ENCODE results near the gene XXYLT1. TPM values are rescaled to one million over a fixed set of nuclear protein-coding genes. Genes with fewer than 3 reads are reported as not detected.

XXYLT1 gene
- total and polyA plus RNA-seq, 2 of the 8 experiments (the other 6 are each of a cell fraction or from before 2014, with no cell fraction given), result 18.9 to 23.8 TPM

- Histone ChIP-seq H4K8ac (ENCODE audit: extremely low read depth, insufficient read depth, low read length) (no peak overlapping the region), H3K23me2 (ENCODE audit: low read depth, low read length) (peaks cover 7% of the 10 kb centered on the region; the same call in 1 of the 2 replicates), H3K9ac (replicated peaks in 1 of 4; ENCODE audit: extremely low read depth in 1 of 4, low read depth in 3 of 4, low read length in 3 of 4) (peak overlapping the region in 1 of 4 experiments; percentile 9; a peak in 2 of 7 replicates), H3K79me2 (ENCODE audit: control insufficient read depth in 1 of 2, insufficient read depth in 2 of 2, low read length in 2 of 2) (peaks cover 0 to 79% of the 10 kb centered on the region in 2 experiments; a peak in 3 of 4 replicates), H3K14ac (ENCODE audit: insufficient read length) (no peak overlapping the region), H2BK120ac (replicated peaks; ENCODE audit: low read depth, low read length) (no peak overlapping the region), H2BK15ac (ENCODE audit: low read length) (no peak overlapping the region), H3K4me2 (ENCODE audit: insufficient read depth in 1 of 2, low read depth in 2 of 2, low read length in 2 of 2) (peak overlapping the region; percentile 83 to 94), H3K9me3 (ENCODE audit: insufficient read depth in 2 of 2, low read depth in 1 of 2, low read length in 1 of 2) (no peaks in the 10 kb centered on the region), H3K4ac (replicated peaks; ENCODE audit: insufficient read length, low read depth, low read length) (no peak overlapping the region), H2BK20ac (ENCODE audit: low read length) (no peak overlapping the region), H3K79me1 (ENCODE audit: low read depth, low read length) (peaks cover 27% of the 10 kb centered on the region), H2BK5ac (ENCODE audit: low read depth, low read length) (no peak overlapping the region), H4K5ac (ENCODE audit: insufficient read length, low read depth, low read length) (no peak overlapping the region), H2AK5ac (ENCODE audit: low read depth, low read length) (no peak overlapping the region), H3K27me3 (replicated peaks in 1 of 4; ENCODE audit: control insufficient read depth in 3 of 4, extremely low read depth in 1 of 4, insufficient read depth in 3 of 4, low read length in 3 of 4) (no peaks in the 10 kb centered on the region), H3K4me3 (ENCODE audit: extremely low read depth in 1 of 4, insufficient read depth in 2 of 4, low read depth in 3 of 4, low read length in 4 of 4) (peak overlapping the region; percentile 35 to 69 (median 59)), H3K27ac (ENCODE audit: low read depth, low read length) (no peak overlapping the region), H2BK12ac (ENCODE audit: low read depth, low read length) (no peak overlapping the region), H3K36me3 (ENCODE audit: control insufficient read depth in 2 of 4, insufficient read depth in 4 of 4, low read length in 3 of 4) (peaks cover 0 to 1% (median 0%) of the 10 kb centered on the region in 4 experiments; a peak in 2 of 8 replicates), H3K23ac (ENCODE audit: insufficient read length) (no peak overlapping the region), H3K18ac (ENCODE audit: extremely low read depth, low read length) (peak overlapping the region; percentile 78), H4K91ac (replicated peaks; ENCODE audit: insufficient read length, low read length) (no peak overlapping the region), H4K20me1 (replicated peaks in 1 of 2; ENCODE audit: control insufficient read depth in 1 of 2, insufficient read depth in 2 of 2, low read length in 2 of 2) (peaks cover 24 to 37% of the 10 kb centered on the region in 2 experiments), H3K4me1 (replicated peaks in 1 of 4; ENCODE audit: control insufficient read depth in 3 of 4, insufficient read depth in 4 of 4, low read length in 3 of 4) (peaks cover 7 to 28% (median 16%) of the 10 kb centered on the region in 4 experiments), H2AFZ (ENCODE audit: low read length) (no peak overlapping the region), H3K56ac (replicated peaks; ENCODE audit: insufficient read length, low read depth, low read length) (no peak overlapping the region)
- FAIRE-seq, result no peak
- WGBS, 2 experiments (ENCODE audit: extremely low coverage in 1 of 2, insufficient coverage in 1 of 2, insufficient read length in 1 of 2, insufficient replicate concordance in 2 of 2, low coverage in 1 of 2, low lambda C conversion rate in 2 of 2, missing lambda C conversion rate in 1 of 2), result 4% methylated on average over 27 of the region's 41 CpGs; no CpG with 5 or more reads in 1 of the 2 experiments
- ChIA-PET CTCF (ENCODE audit: partially characterized antibody) (interaction anchor here (0.6 to 3.0 kb wide), 27 partner anchors 10 to 588 kb away, joined by 3 to 23 read pairs (median 3); partner anchors contain the start of genes FAM43A, LSG1 and XXYLT1), POLR2A (ENCODE audit: partially characterized antibody) (interaction anchor here (0.8 to 3.0 kb wide), 8 partner anchors 10 to 574 kb away, joined by 3 to 30 read pairs (median 4); partner anchors contain the start of genes FAM43A and XXYLT1)
- peak in 1 of 2 experiments; percentile 90 for DNase-seq (ENCODE audit: low read depth in 1 of 2, low spot score in 2 of 2)
- TF ChIP-seq SP1 (IDR thresholded peaks at IDR 0.05; ENCODE audit: low read depth, low read length), result 0 out of 2 replicates have a peak, but pooled peaks have one; percentile 20
- TF ChIP-seq HDAC2 (IDR thresholded peaks at IDR 0.05; ENCODE audit: borderline replicate concordance in 1 of 2, low read depth in 2 of 2, low read length in 2 of 2), result 0 out of 4 replicates have a peak, but pooled peaks of 1 of the 2 experiments have one; percentile 36
- TF ChIP-seq SIN3A (conservative IDR thresholded peaks at IDR 0.05 in 1 of 2, IDR thresholded peaks at IDR 0.05 in 1 of 2; ENCODE audit: low read depth in 1 of 2, low read length in 2 of 2), result peak; percentile 40 to 77; a peak in 1 of 4 replicates
- peak; percentile 39 for TF ChIP-seq ASH2L (IDR thresholded peaks at IDR 0.05; ENCODE audit: low read length)
- TF ChIP-seq EGR1 (IDR thresholded peaks at IDR 0.05; ENCODE audit: borderline replicate concordance, low read depth, low read length), result no peak
- TF ChIP-seq RBBP5 (IDR thresholded peaks at IDR 0.05; ENCODE audit: borderline replicate concordance, low read depth, low read length), result peak; percentile 58
- no peak for TF ChIP-seq JUND (IDR thresholded peaks at IDR 0.05; ENCODE audit: low read length)
- TF ChIP-seq, protein P1, sequence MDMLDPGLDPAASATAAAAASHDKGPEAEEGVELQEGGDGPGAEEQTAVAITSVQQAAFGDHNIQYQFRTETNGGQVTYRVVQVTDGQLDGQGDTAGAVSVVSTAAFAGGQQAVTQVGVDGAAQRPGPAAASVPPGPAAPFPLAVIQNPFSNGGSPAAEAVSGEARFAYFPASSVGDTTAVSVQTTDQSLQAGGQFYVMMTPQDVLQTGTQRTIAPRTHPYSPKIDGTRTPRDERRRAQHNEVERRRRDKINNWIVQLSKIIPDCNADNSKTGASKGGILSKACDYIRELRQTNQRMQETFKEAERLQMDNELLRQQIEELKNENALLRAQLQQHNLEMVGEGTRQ (IDR thresholded peaks at IDR 0.05; ENCODE audit: low read length), result no peak
- TF ChIP-seq POLR2A (IDR thresholded peaks at IDR 0.05; ENCODE audit: control extremely low read depth in 1 of 2, low read depth in 2 of 2, low read length in 2 of 2), result no peak
Measured at GRCh38 chr3:195260280-195260905, 10.6 kb downstream of the XXYLT1 start.
